ENCODE data around the gene ATAD3A.
"Not testable (repeated sequence)": the region's sequence is repeated elsewhere in the genome, so short reads cannot be mapped to it uniquely, and the experiment has no call there.

ATAD3A gene

DNA sequence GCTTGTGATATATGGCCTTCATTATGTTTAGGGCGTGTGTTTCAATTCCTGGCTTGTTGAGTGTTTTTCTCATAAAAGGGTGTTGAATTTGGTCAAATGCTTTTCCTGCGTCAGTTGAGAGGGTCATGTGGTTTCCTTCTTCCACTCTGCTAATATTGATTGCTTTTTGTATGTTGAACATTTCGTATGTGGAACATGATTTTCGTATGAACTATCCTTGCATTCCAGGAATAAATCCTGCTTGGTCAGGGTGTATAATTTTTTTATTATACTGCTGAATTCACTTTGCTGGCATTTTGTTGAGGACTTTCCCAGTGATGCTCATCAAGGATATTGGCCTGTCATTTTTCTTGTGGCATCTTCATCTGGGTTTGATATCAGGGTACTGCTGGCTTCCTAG is 4.7 kb upstream of the ATAD3A start:
- Histone ChIP-seq H3K36me3 (no peaks in the 10 kb centered on the region), H3K9me3 (no peaks in the 10 kb centered on the region), H3K27me3 (no peaks in the 10 kb centered on the region), H3K4me3 (ENCODE audit: low read depth, low read length) (no peak overlapping the region), H3K4me1 (no peaks in the 10 kb centered on the region)
- TF ChIP-seq, protein P1, sequence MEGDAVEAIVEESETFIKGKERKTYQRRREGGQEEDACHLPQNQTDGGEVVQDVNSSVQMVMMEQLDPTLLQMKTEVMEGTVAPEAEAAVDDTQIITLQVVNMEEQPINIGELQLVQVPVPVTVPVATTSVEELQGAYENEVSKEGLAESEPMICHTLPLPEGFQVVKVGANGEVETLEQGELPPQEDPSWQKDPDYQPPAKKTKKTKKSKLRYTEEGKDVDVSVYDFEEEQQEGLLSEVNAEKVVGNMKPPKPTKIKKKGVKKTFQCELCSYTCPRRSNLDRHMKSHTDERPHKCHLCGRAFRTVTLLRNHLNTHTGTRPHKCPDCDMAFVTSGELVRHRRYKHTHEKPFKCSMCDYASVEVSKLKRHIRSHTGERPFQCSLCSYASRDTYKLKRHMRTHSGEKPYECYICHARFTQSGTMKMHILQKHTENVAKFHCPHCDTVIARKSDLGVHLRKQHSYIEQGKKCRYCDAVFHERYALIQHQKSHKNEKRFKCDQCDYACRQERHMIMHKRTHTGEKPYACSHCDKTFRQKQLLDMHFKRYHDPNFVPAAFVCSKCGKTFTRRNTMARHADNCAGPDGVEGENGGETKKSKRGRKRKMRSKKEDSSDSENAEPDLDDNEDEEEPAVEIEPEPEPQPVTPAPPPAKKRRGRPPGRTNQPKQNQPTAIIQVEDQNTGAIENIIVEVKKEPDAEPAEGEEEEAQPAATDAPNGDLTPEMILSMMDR (IDR thresholded peaks at IDR 0.05; ENCODE audit: low read depth, low read length) = no peak
- no peak for DNase-seq

DNA sequence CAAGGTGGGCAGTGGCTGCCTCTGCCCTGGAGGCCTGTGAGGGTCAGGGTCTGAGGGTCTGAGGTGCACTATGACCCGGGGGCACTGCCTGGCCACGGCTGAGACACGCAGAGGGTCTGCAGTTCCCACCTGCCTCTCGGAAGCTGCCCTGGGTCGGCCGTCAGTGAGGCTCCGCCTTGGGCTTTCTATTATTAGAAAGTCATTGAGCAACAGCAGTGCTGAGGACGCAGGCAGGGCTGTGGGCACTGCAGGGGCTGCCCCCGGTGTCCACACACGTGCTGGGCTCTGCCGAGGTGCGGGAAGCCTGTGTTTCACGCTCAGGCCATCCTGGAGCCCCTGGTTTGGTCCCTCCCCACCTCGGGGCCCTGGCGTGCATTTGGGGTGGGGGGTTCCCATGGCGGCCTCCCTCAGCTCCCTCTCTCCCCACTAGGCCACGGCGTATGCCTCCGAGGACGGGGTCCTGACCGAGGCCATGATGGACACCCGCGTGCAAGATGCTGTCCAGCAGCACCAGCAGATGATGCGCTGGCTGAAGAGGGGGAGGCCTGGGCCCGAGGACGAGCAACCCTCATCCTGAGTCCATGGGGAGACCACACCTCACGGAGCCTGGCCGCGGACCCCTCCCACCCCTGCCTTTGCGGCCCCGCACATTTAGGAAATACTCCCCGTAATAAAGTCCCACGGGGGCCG is 3.0 kb upstream of the ATAD3A start:
- DNase-seq; H3K36me3 ChIP-seq; H3K27me3 ChIP-seq; H3K4me3 ChIP-seq (ENCODE audit: low read depth, low read length); H3K9me3 ChIP-seq; H3K4me1 ChIP-seq: not testable (repeated sequence)

- not testable (repeated sequence) for H3K4me1 ChIP-seq; H3K4me3 ChIP-seq (ENCODE audit: low read depth, low read length); DNase-seq; H3K27me3 ChIP-seq; H3K36me3 ChIP-seq; H3K9me3 ChIP-seq
Observed at GRCh38 chr1:1509465-1509850, 2.5 kb upstream of the ATAD3A start.

GRCh38 chr1:1510912-1511532 is 940 bp upstream of the ATAD3A start:
- H3K9me3 ChIP-seq = no peaks in the 10 kb centered on the region
- DNase-seq = no peak
- TF ChIP-seq, protein P1 (IDR thresholded peaks at IDR 0.05; ENCODE audit: low read depth, low read length) = peak; percentile 22; the same call in 1 of the 2 replicates
- H3K27me3 ChIP-seq = no peaks in the 10 kb centered on the region
- H3K36me3 ChIP-seq = peaks cover 10% of the 10 kb centered on the region
- H3K4me3 ChIP-seq (ENCODE audit: low read depth, low read length) = peak overlapping the region; percentile 89
- H3K4me1 ChIP-seq = no peaks in the 10 kb centered on the region

DNA sequence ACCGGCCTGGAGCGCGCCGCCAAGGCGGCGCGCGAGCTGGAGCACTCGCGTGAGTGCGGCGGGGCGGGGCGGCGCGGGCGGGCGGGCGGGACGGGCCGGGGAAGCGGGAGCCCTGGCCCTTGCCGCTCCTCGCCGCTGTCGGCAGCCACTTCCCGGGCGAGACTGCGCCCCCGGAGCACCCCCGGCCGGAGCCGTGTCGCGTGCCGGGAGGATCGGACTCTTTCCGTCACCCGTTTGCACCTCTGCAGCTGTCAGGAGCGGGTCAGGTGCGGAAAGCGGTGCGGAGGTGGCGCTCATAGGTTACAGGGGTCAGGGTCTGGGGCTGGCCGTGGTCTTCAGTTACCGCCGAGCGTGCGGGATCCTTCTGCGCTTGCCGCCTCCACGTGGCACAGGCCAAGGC is 463 bp downstream of the ATAD3A start:
- not testable (repeated sequence) for H3K9me3 ChIP-seq, H3K27me3 ChIP-seq, H3K4me1 ChIP-seq, DNase-seq
- Histone ChIP-seq H3K36me3 (peaks cover 20% of the 10 kb centered on the region), H3K4me3 (ENCODE audit: low read depth, low read length) (peak overlapping the region; percentile 62)

- H3K27me3 ChIP-seq, H3K9me3 ChIP-seq, H3K4me1 ChIP-seq, DNase-seq: not testable (repeated sequence)
- H3K36me3 ChIP-seq = peaks cover 25% of the 10 kb centered on the region
- peak overlapping the region; percentile 45 for H3K4me3 ChIP-seq (ENCODE audit: low read depth, low read length)
Observed at GRCh38 chr1:1513675-1514074, 1.7 kb downstream of the ATAD3A start.

- H3K4me3 ChIP-seq (ENCODE audit: low read depth, low read length); H3K27me3 ChIP-seq; H3K9me3 ChIP-seq; DNase-seq; H3K4me1 ChIP-seq: not testable (repeated sequence)
- peaks cover 27% of the 10 kb centered on the region for H3K36me3 ChIP-seq
Observed at GRCh38 chr1:1514376-1514775, 2.4 kb downstream of the ATAD3A start.

GRCh38 chr1:1516923-1517322 is 5.0 kb downstream of the ATAD3A start:
- H3K4me3 ChIP-seq (ENCODE audit: low read depth, low read length) = not testable (repeated sequence)

DNA sequence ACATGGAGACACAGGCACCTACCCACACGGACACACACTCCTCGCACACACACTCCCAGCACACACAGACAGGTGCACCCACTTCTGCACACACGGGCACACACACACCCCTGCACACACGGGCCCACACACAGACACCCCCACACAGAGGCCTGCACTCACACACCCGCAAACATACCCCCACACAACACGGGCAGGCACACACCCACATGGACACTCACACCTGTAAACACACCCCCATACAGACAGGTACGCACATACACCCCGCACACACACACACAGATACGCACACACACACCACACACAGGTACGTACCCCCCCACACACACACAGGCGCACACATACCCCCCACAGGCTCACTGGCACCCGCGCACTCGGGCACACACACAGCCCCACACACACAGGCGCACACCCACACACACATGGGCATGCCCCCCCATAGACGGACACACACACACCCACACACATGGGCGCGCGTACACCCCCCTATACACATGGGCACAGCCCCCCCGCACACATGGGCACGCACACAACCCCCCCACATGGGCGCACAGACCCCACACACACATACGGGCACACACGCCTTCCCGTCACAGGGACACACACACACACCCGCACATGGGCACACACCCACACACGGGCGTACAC is 6.1 kb downstream of the ATAD3A start:
- Histone ChIP-seq H3K4me1 (no peaks in the 10 kb centered on the region), H3K9me3 (no peaks in the 10 kb centered on the region), H3K27me3 (no peaks in the 10 kb centered on the region), H3K4me3 (ENCODE audit: low read depth, low read length) (no peak overlapping the region), H3K36me3 (peaks cover 49% of the 10 kb centered on the region)
- DNase-seq = no peak
- TF ChIP-seq, protein P1 (IDR thresholded peaks at IDR 0.05; ENCODE audit: low read depth, low read length) = no peak

More at GRCh38 chr1:1516923-1517322, 5.0 kb downstream of the ATAD3A start:
- H3K9me3 ChIP-seq, H3K27me3 ChIP-seq, DNase-seq, H3K4me1 ChIP-seq: not testable (repeated sequence)
- H3K36me3 ChIP-seq = peaks cover 47% of the 10 kb centered on the region

DNA sequence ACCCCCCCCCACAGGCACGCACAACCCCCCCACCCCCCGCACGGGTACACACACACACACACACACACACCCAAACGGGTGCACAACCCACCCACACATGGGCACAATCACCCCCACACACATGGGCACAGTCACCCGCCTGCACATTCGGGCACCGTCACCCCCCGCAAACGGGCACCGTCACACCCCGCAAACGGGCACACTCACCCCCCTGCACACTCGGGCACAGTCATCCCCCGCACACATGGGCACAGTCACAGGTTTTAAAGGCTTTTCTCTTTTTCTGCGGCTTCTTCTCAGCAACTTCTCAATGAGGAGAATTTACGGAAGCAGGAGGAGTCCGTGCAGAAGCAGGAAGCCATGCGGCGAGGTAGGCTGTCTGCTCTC is 6.7 kb downstream of the ATAD3A start:
- H3K27me3 ChIP-seq; H3K9me3 ChIP-seq; H3K4me3 ChIP-seq (ENCODE audit: low read depth, low read length); DNase-seq; H3K4me1 ChIP-seq: not testable (repeated sequence)
- H3K36me3 ChIP-seq = peaks cover 53% of the 10 kb centered on the region

GRCh38 chr1:1519805-1520505 is 8.0 kb downstream of the ATAD3A start:
- DNase-seq; H3K4me1 ChIP-seq; H3K27me3 ChIP-seq; H3K4me3 ChIP-seq (ENCODE audit: low read depth, low read length); H3K9me3 ChIP-seq: not testable (repeated sequence)
- peaks cover 52% of the 10 kb centered on the region for H3K36me3 ChIP-seq
